H1 (cell line): Measurements from ENCODE around the gene GABRG3. TPM values are rescaled to one million over a fixed set of nuclear protein-coding genes. Genes with fewer than 3 reads are reported as not detected.

Experiments
- CTCF ChIA-PET: fragments of 300-600 bp; sonication (Branson Sonifier 250); formaldehyde crosslinking; loops from one replicate; lab custom pipeline; 2021; ENCODE audit not compliant: partially characterized antibody; lab: Charles Lee
- POLR2A ChIA-PET: fragments of 300-600 bp; sonication (Branson Sonifier 250); formaldehyde crosslinking; loops from one replicate; lab custom pipeline; 2021; ENCODE audit warnings: inconsistent platforms; ENCODE audit not compliant: partially characterized antibody; lab: Charles Lee
- DNase-seq, 2 experiments: peaks; one replicate each; pipeline versions ENCODE4 v3.0.0 to v3.0.0-alpha.2; 2010 to 2022; ENCODE audit warnings: low spot score in 2 of 2, low read depth in 1 of 2, mixed read lengths in 1 of 2
- FAIRE-seq: peaks from 2 replicates; lab custom pipeline; 2011; peaks lifted over from hg19 to GRCh38; lab: Jason Lieb, UNC
- H2AFZ ChIP-seq: 2 replicates; pipeline ENCODE4 v1.8.1; 2012; ENCODE audit warnings: low read length, inconsistent platforms
- H2AK5ac ChIP-seq: 2 replicates; pipeline ENCODE4 v1.6.1; 2013; ENCODE audit warnings: low read depth, low read length
- H2BK120ac ChIP-seq: replicated peaks from 2 replicates; pipeline ENCODE3; 2013; ENCODE audit warnings: low read depth, low read length, inconsistent platforms
- H2BK12ac ChIP-seq: 2 replicates; pipeline ENCODE4 v1.6.1; 2013; ENCODE audit warnings: low read depth, low read length
- H2BK15ac ChIP-seq: 2 replicates; pipeline ENCODE4 v1.6.1; 2013; ENCODE audit warnings: low read length
- H2BK20ac ChIP-seq: 2 replicates; pipeline ENCODE4 v1.6.1; 2013; ENCODE audit warnings: low read length
- H2BK5ac ChIP-seq: 2 replicates; pipeline ENCODE4 v1.6.1; 2013; ENCODE audit warnings: low read depth, low read length
- H3K14ac ChIP-seq: 2 replicates; pipeline ENCODE4 v1.6.1; 2013; ENCODE audit warnings: inconsistent platforms; ENCODE audit not compliant: insufficient read length
- H3K18ac ChIP-seq: 2 replicates; pipeline ENCODE4 v1.6.1; 2013; ENCODE audit warnings: low read length; ENCODE audit errors: extremely low read depth
- H3K23ac ChIP-seq: 2 replicates; pipeline ENCODE4 v1.6.1; 2013; ENCODE audit warnings: inconsistent platforms; ENCODE audit not compliant: insufficient read length
- H3K23me2 ChIP-seq: 2 replicates; pipeline ENCODE4 v1.6.1; 2013; ENCODE audit warnings: low read depth, low read length
- H3K27ac ChIP-seq: 2 replicates; pipeline ENCODE4 v1.6.1; 2011; ENCODE audit warnings: low read depth, low read length, inconsistent platforms
- H3K27me3 ChIP-seq, 4 experiments: replicated peaks in 1 of 4; 1 replicate in 1 of 4; 2 replicates in 3 of 4; pipeline versions ENCODE4 v1.6.1 to v1.8.1; 2011 to 2013; ENCODE audit warnings: low read length in 3 of 4, mild to moderate bottlenecking in 3 of 4, inconsistent platforms in 2 of 4, mixed read lengths in 2 of 4, moderate library complexity in 1 of 4; ENCODE audit not compliant: control insufficient read depth in 3 of 4, insufficient read depth in 3 of 4; ENCODE audit errors: extremely low read depth in 1 of 4
- H3K36me3 ChIP-seq, 4 experiments: 2 replicates each; pipeline versions ENCODE4 v1.6.1 to v1.8.1; 2011 to 2013; ENCODE audit warnings: mild to moderate bottlenecking in 4 of 4, low read length in 3 of 4, moderate library complexity in 2 of 4, control low read depth in 1 of 4, inconsistent platforms in 1 of 4; ENCODE audit not compliant: insufficient read depth in 4 of 4, control insufficient read depth in 2 of 4
- H3K4ac ChIP-seq: replicated peaks from 2 replicates; pipeline ENCODE3; 2013; ENCODE audit warnings: low read length, low read depth, mixed read lengths, inconsistent platforms; ENCODE audit not compliant: insufficient read length
- H3K4me1 ChIP-seq, 4 experiments: replicated peaks in 1 of 4; 1 replicate in 1 of 4; 2 replicates in 3 of 4; pipeline versions ENCODE4 v1.6.1 to v1.8.1; 2011 to 2013; ENCODE audit warnings: low read length in 3 of 4, inconsistent platforms in 2 of 4, mixed read lengths in 1 of 4; ENCODE audit not compliant: insufficient read depth in 4 of 4, control insufficient read depth in 3 of 4
- H3K4me2 ChIP-seq, 2 experiments: 2 replicates each; pipeline versions ENCODE4 v1.6.1 to v1.8.1; 2011 to 2013; ENCODE audit warnings: low read depth in 2 of 2, low read length in 2 of 2, control low read depth in 1 of 2, inconsistent platforms in 1 of 2, mild to moderate bottlenecking in 1 of 2; ENCODE audit not compliant: insufficient read depth in 1 of 2
- H3K4me3 ChIP-seq, 4 experiments: fragments of 200-600, 300-600 bp in 1 of 4; sonication (generic), shearing (Covaris generic), sonication (Bioruptor Twin) in 1 of 4; 2 replicates each; pipeline versions ENCODE4 v1.5.1 to v1.8.1; 2011 to 2016; ENCODE audit warnings: low read length in 4 of 4, low read depth in 3 of 4, control low read depth in 2 of 4, inconsistent platforms in 2 of 4, mild to moderate bottlenecking in 2 of 4, mixed read lengths in 1 of 4, moderate library complexity in 1 of 4; ENCODE audit not compliant: insufficient read depth in 2 of 4; ENCODE audit errors: extremely low read depth in 1 of 4
- H3K56ac ChIP-seq: replicated peaks from 2 replicates; pipeline ENCODE3; 2013; ENCODE audit warnings: low read depth, mild to moderate bottlenecking, mixed read lengths, low read length, inconsistent platforms; ENCODE audit not compliant: insufficient read length
- H3K79me1 ChIP-seq: 2 replicates; pipeline ENCODE4 v1.6.1; 2013; ENCODE audit warnings: low read depth, low read length, control low read depth
- H3K79me2 ChIP-seq, 2 experiments: 2 replicates each; pipeline versions ENCODE4 v1.6.1 to v1.8.1; 2012 to 2013; ENCODE audit warnings: low read length in 2 of 2, mild to moderate bottlenecking in 2 of 2, inconsistent platforms in 1 of 2; ENCODE audit not compliant: insufficient read depth in 2 of 2, control insufficient read depth in 1 of 2
- H3K9ac ChIP-seq, 4 experiments: replicated peaks in 1 of 4; 1 replicate in 1 of 4; 2 replicates in 3 of 4; pipeline versions ENCODE4 v1.6.1 to v1.8.1; 2011 to 2013; ENCODE audit warnings: low read depth in 3 of 4, low read length in 3 of 4, control low read depth in 2 of 4, mild to moderate bottlenecking in 2 of 4, moderate library complexity in 2 of 4, inconsistent platforms in 1 of 4; ENCODE audit errors: extremely low read depth in 1 of 4
- H3K9me3 ChIP-seq, 2 experiments: 2 replicates each; pipeline versions ENCODE4 v1.6.1 to v1.8.1; 2012 to 2013; ENCODE audit warnings: mild to moderate bottlenecking in 2 of 2, moderate library complexity in 2 of 2, control low read depth in 1 of 2, inconsistent platforms in 1 of 2, low read depth in 1 of 2, low read length in 1 of 2, mixed read lengths in 1 of 2; ENCODE audit not compliant: insufficient read depth in 2 of 2
- H4K20me1 ChIP-seq, 2 experiments: replicated peaks in 1 of 2; 2 replicates each; pipeline versions ENCODE3 to v1.8.1; 2011 to 2013; ENCODE audit warnings: inconsistent platforms in 2 of 2, low read length in 2 of 2, mild to moderate bottlenecking in 1 of 2; ENCODE audit not compliant: insufficient read depth in 2 of 2, control insufficient read depth in 1 of 2
- H4K5ac ChIP-seq: 2 replicates; pipeline ENCODE4 v1.6.1; 2013; ENCODE audit warnings: low read length, low read depth, mixed read lengths, inconsistent platforms; ENCODE audit not compliant: insufficient read length
- H4K8ac ChIP-seq: 2 replicates; pipeline ENCODE4 v1.8.0; 2013; ENCODE audit warnings: mild to moderate bottlenecking, moderate library complexity, low read length, inconsistent platforms; ENCODE audit not compliant: insufficient read depth; ENCODE audit errors: extremely low read depth
- H4K91ac ChIP-seq: replicated peaks from 2 replicates; pipeline ENCODE3; 2013; ENCODE audit warnings: low read length, mixed read lengths, inconsistent platforms; ENCODE audit not compliant: insufficient read length
- BCL11A ChIP-seq, 2 experiments: IDR thresholded peaks; one replicate each; pipeline ENCODE4 v1.6.1; 2011; ENCODE audit warnings: low read depth in 2 of 2, low read length in 2 of 2, mild to moderate bottlenecking in 2 of 2
- TEAD4 ChIP-seq: IDR thresholded peaks from 2 replicates; pipeline ENCODE4 v1.6.1; 2012; ENCODE audit warnings: low read depth, low read length, inconsistent platforms, mixed read lengths
- WGBS, 2 experiments: shearing (Covaris generic) in 1 of 2; methylation state at CpG; one replicate each; pipeline versions ENCODE4 v1.1.6 to v1.1.7; 2013 to 2015; ENCODE audit warnings: low lambda C conversion rate in 2 of 2, mixed read lengths in 2 of 2, inconsistent platforms in 1 of 2, low coverage in 1 of 2, missing lambda C conversion rate in 1 of 2; ENCODE audit not compliant: insufficient replicate concordance in 2 of 2, insufficient coverage in 1 of 2, insufficient read length in 1 of 2; ENCODE audit errors: extremely low coverage in 1 of 2, missing lambda C conversion rate in 1 of 2; 5-methylcytosine and 5-hydroxymethylcytosine counted together
- polyA plus RNA-seq, 7 experiments: library from polyadenylated mRNA; depleted of rRNA in 3 of 7; stranded (reverse) in 5 of 7; unstranded in 2 of 7; fragments of >200 nt in 5 of 7; fragments of 200-250 nt in 2 of 7; gene quantifications; 1 replicate in 5 of 7; 2 replicates in 1 of 7; 4 replicates in 1 of 7; pipeline versions ENCODE4 v1.2.1 to v1.2.3, GENCODE V29; 2011 to 2013; ENCODE audit warnings: missing spikeins in 2 of 7, mixed read lengths in 2 of 7
- total RNA-seq: library from RNA; stranded (reverse); fragmentation: NEBNext Ultra II Directional; extraction: Animal tissue kit (Norgen Biotek cat#: 25700); gene quantifications from 2 replicates; pipeline ENCODE4 v1.2.1, GENCODE V29; 2021

GABRG3 gene
- total and polyA plus RNA-seq, 2 of the 8 experiments (the other 6 are each of a cell fraction or from before 2014, with no cell fraction given), result 0.17 to 0.80 TPM

DNA sequence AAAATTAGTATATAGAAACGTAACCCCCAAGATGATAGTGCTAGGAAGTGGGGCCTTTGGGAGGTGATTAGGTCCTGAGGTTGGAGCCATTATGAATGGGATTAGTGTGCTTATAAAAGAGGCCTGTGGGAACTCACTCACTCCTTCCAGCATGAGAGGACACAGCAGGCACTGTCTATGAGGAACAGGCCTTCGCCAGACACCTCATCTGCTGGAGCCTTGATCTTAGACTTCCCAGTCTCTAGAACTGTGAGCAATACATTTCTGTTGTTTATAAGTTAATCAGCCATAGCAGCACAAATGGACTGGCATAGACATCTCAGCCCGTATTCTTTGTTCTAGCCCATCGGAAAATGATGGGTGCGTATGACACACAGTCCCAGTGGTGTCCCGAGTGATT is 152.3 kb downstream of the GABRG3 start:
- no peaks in the 10 kb centered on the region for H3K27me3 ChIP-seq
- no peak overlapping the region for H2AFZ ChIP-seq
- no peaks in the 10 kb centered on the region for H3K9me3 ChIP-seq
- H3K23me2 ChIP-seq, result no peaks in the 10 kb centered on the region
- no peaks in the 10 kb centered on the region for H4K20me1 ChIP-seq
- no peak overlapping the region for H2BK12ac ChIP-seq
- H3K79me2 ChIP-seq, result no peaks in the 10 kb centered on the region
- DNase-seq (no peak), FAIRE-seq (no peak)
- H4K8ac ChIP-seq, result no peak overlapping the region
- 92% methylated on average over 6 of the region's 6 CpGs; no CpG with 5 or more reads in 1 of the 2 experiments for WGBS, 2 experiments
- no peak overlapping the region for H4K91ac ChIP-seq
- TF ChIP-seq BCL11A (IDR thresholded peaks at IDR 0.05; ENCODE audit: low read depth in 2 of 2, low read length in 2 of 2) (no peak), TEAD4 (no peak)
- no peak overlapping the region for H3K14ac ChIP-seq
- H3K23ac ChIP-seq, result no peak overlapping the region
- no peak overlapping the region for H2BK20ac ChIP-seq
- peaks cover 0 to 2% (median 0%) of the 10 kb centered on the region in 4 experiments; a peak in 1 of 7 replicates for H3K4me1 ChIP-seq
- no peak overlapping the region for H3K18ac ChIP-seq
- no peak overlapping the region for H2BK15ac ChIP-seq
- no peak overlapping the region for H2AK5ac ChIP-seq
- H3K9ac ChIP-seq, result no peak overlapping the region
- H4K5ac ChIP-seq, result no peak overlapping the region
- ChIA-PET CTCF (no interaction called here), POLR2A (no interaction called here)
- H2BK120ac ChIP-seq, result no peak overlapping the region
- no peak overlapping the region for H3K4me3 ChIP-seq
- no peak overlapping the region for H2BK5ac ChIP-seq
- no peak overlapping the region for H3K56ac ChIP-seq
- no peak overlapping the region for H3K4ac ChIP-seq
- H3K79me1 ChIP-seq, result no peaks in the 10 kb centered on the region
- H3K27ac ChIP-seq, result no peak overlapping the region
- no peaks in the 10 kb centered on the region for H3K36me3 ChIP-seq
- no peak overlapping the region for H3K4me2 ChIP-seq
